ENCODE results near the gene AMBRA1.

GRCh38 chr11:46408407-46408986 is 185.3 kb downstream of the AMBRA1 start:
- no peak for TF ChIP-seq CTCF (IDR thresholded peaks at IDR 0.05; ENCODE audit: insufficient read depth, low read depth, low read length)
- TF ChIP-seq EZH2 (IDR thresholded peaks at IDR 0.05; ENCODE audit: insufficient read depth, low read length): no peak
